ENCODE data around the gene EHBP1. TPM values are rescaled to one million over a fixed set of nuclear protein-coding genes. Genes with fewer than 3 reads are reported as not detected.

EHBP1 gene
- total and polyA plus RNA-seq, 8 donors, result 10.2 to 142 (median 37.9) TPM

GRCh38 chr2:62824388-62824787, 118.9 kb downstream of the EHBP1 start:
- peaks cover 0 to 30% (median 24%) of the 10 kb centered on the region in 4 donors for H3K36me3 ChIP-seq
- H3K4me3 ChIP-seq, result no peak overlapping the region
- no peaks in the 10 kb centered on the region for H3K27me3 ChIP-seq
- no peak overlapping the region for H3K27ac ChIP-seq
- DNase-seq, result no peak
- intact Hi-C loops (cut with DNase I; ENCODE audit: low total_unique reads), result no loop called here
- peaks cover 6 to 30% (median 17%) of the 10 kb centered on the region in 4 donors for H3K4me1 ChIP-seq
- WGBS, 5 donors, result 95 to 100% (median 98%) methylated on average over 1 of the region's 1 CpG
- H3K9me3 ChIP-seq, result no peaks in the 10 kb centered on the region
- TF ChIP-seq POLR2A (IDR thresholded peaks at IDR 0.05), result no peak
- no peak for TF ChIP-seq EP300 (IDR thresholded peaks at IDR 0.05)
- no peak for TF ChIP-seq CTCF (IDR thresholded peaks at IDR 0.05)
- no peak for TF ChIP-seq POLR2AphosphoS5 (IDR thresholded peaks at IDR 0.05)

GRCh38 chr2:62826141-62826540, 120.6 kb downstream of the EHBP1 start:
- H3K36me3 ChIP-seq, result peaks cover 0 to 30% (median 27%) of the 10 kb centered on the region in 4 donors
- no peak for DNase-seq
- 73 to 82% (median 75%) methylated on average over 3 of the region's 3 CpGs for WGBS, 5 donors
- intact Hi-C loops (cut with DNase I; ENCODE audit: low total_unique reads), result no loop called here
- H3K27ac ChIP-seq, result no peak overlapping the region
- H3K9me3 ChIP-seq, result no peaks in the 10 kb centered on the region
- TF ChIP-seq POLR2A (IDR thresholded peaks at IDR 0.05), result no peak
- no peak for TF ChIP-seq POLR2AphosphoS5 (IDR thresholded peaks at IDR 0.05)
- no peak for TF ChIP-seq EP300 (IDR thresholded peaks at IDR 0.05)
- no peak for TF ChIP-seq CTCF (IDR thresholded peaks at IDR 0.05)
- H3K4me1 ChIP-seq, result peaks cover 6 to 30% (median 17%) of the 10 kb centered on the region in 4 donors
- H3K4me3 ChIP-seq, result no peak overlapping the region
- H3K27me3 ChIP-seq, result no peaks in the 10 kb centered on the region

GRCh38 chr2:62826953-62827675, 121.6 kb downstream of the EHBP1 start:
- TF ChIP-seq EP300 (IDR thresholded peaks at IDR 0.05) (no peak), POLR2AphosphoS5 (IDR thresholded peaks at IDR 0.05) (no peak), CTCF (IDR thresholded peaks at IDR 0.05) (no peak), POLR2A (IDR thresholded peaks at IDR 0.05) (no peak)
- Histone ChIP-seq H3K4me1 (peaks cover 6 to 28% (median 17%) of the 10 kb centered on the region in 4 donors), H3K9me3 (no peaks in the 10 kb centered on the region), H3K27ac (no peak overlapping the region), H3K4me3 (no peak overlapping the region), H3K36me3 (peaks cover 0 to 33% (median 31%) of the 10 kb centered on the region in 4 donors), H3K27me3 (no peaks in the 10 kb centered on the region)
- intact Hi-C loops (cut with DNase I; ENCODE audit: low total_unique reads), result no loop called here
- no peak for DNase-seq
- 89 to 93% (median 91%) methylated on average over 4 of the region's 4 CpGs for WGBS, 5 donors

- H3K27me3 ChIP-seq, result no peaks in the 10 kb centered on the region
- H3K9me3 ChIP-seq, result peaks cover 0 to 10% (median 0%) of the 10 kb centered on the region in 4 donors
- DNase-seq, result no peak
- no peak overlapping the region for H3K27ac ChIP-seq
- no peaks in the 10 kb centered on the region for H3K4me1 ChIP-seq
- no peak overlapping the region for H3K4me3 ChIP-seq
- peaks cover 0 to 61% (median 42%) of the 10 kb centered on the region in 4 donors for H3K36me3 ChIP-seq
- TF ChIP-seq CTCF (IDR thresholded peaks at IDR 0.05), result no peak
- no peak for TF ChIP-seq POLR2A (IDR thresholded peaks at IDR 0.05)
- intact Hi-C loops (cut with DNase I; ENCODE audit: low total_unique reads), result no loop called here
Observed at GRCh38 chr2:62831729-62832128, 126.2 kb downstream of the EHBP1 start.

Data from stomach (tissue), 9 donors.